ENCODE data around the gene MTF1.

Gene MTF1

DNA sequence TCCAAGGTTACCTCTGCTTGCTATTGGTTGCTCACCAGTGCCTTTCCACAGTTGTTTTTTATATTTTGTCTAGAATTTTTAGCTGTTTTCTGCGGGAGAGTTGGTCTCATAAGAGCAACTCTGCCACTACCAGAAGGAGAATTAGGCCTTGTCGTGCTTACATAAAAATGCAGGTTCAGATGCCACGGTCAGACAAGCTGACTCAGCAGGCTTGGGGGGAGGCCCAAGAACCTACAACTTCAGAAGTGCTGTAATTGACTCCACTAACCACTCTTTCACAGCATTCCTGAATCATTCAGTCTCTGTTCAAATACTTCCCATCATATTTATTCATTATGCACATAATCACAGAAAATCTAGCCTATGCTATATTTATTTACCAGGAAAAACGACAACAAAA is 28.3 kb downstream of the MTF1 start:
- DNase-seq (ENCODE audit: low read depth in 2 of 2), result no peak

GRCh38 chr1:37828410-37829074 is 30.9 kb downstream of the MTF1 start:
- no peak for DNase-seq (ENCODE audit: low read depth in 2 of 2)

- DNase-seq (ENCODE audit: low read depth in 2 of 2), result no peak
Observed at GRCh38 chr1:37825506-37825905, 33.9 kb downstream of the MTF1 start.

GRCh38 chr1:37824001-37824400 is 35.4 kb downstream of the MTF1 start:
- DNase-seq (ENCODE audit: low read depth in 2 of 2), result no peak

DNA sequence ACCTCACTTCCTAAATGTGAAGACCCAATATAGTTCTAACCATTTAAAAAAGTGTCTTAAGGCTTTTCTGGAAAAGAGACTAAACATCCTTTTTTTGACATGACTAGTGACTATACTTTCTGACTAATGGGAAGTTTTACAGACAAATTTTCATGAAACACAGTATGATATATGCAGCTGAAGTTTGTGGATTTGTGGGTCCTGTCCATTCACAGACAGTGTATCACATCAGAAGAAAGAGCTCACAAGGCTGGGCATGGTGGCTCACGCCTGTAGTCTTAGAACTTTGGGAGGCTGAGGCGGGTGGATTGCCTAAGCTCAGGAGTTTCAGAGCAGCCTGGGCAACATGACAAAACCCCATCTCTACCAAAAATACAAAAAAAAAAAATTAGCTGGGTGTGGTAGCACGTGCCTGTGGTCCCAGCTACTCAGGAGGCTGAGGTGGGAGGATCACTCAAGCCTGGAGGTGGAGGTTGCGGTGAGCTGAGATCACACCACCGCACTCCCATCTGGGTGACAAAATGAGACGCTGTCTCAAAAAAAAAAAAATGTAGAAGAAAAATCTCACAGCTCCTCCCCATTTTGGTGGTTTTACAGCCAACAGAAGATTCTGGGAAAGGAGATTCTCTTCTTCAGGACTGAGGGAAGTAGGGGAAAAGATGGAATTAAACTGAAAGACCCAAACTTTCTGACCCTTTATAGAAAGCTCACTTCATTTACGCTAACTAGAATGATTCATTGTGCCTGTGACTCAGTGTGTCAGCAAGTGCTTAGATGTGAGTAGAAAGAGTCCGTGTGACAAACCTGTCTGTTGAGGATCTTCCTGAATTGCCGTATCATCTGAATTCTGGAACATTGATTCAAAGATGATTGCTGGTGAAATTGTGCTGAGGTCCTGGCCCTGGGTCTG is 36.2 kb downstream of the MTF1 start:
- no peak for DNase-seq (ENCODE audit: low read depth in 2 of 2)

- DNase-seq (ENCODE audit: low read depth in 2 of 2), result no peak
Observed at GRCh38 chr1:37821481-37821880, 37.9 kb downstream of the MTF1 start.

DNA sequence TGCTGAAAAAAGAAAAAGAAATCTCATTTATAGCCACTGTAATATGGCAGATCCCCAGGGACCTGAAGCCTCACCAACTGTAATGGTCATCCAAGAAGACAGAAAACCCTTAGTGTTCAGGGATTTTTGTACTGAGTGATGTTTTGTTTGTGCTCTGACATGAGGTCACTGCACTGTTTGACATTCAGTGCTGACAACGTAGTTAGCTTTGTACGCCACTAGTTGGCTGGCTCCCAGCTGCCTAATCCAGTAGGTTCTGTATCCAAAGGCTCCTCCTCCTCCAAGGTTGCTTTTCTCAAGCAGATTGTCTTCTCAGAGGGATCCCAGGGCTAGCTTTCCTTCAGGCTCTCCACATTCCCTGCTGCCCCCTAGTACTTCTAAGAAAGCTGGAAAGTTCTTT is 41.9 kb downstream of the MTF1 start:
- DNase-seq (ENCODE audit: low read depth in 2 of 2), result no peak

- no peak for DNase-seq (ENCODE audit: low read depth in 2 of 2)
Observed at GRCh38 chr1:37814252-37814651, 45.1 kb downstream of the MTF1 start.

DNA sequence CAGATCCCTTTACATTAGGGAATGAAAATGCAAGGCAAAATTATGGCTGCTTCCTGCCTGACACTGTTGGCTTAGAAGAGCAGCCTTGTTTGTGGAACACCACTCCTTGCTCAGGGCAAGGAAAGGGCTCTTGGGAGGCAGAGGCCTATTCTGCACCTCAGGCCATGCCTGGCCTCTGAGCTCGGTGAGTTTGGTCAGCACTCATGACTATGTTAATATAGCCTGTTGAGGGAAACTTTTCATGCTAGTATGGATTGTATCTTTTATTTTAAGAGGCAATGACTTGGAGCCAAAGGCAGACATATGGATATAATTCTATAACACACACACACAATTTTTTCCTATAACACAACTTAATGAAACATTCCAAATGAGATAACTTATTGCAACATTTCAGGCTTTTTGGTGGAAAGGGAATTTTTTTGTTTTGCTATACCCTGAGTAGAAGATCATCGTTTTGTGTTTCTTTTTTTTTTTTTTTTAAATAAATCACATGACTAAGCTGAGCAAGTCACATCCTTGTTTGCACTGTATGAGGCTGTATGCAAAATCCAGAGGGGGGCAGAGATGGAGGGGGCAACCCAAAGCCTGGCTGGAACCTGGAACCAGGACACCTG is 45.8 kb downstream of the MTF1 start:
- no peak for DNase-seq (ENCODE audit: low read depth in 2 of 2)

GRCh38 chr1:37811027-37811655 is 48.3 kb downstream of the MTF1 start:
- peak; percentile 54 to 60 for DNase-seq (ENCODE audit: low read depth in 2 of 2)

- DNase-seq (ENCODE audit: low read depth in 2 of 2), result no peak
Observed at GRCh38 chr1:37809942-37810341, 49.5 kb downstream of the MTF1 start.

- peak; percentile 29 to 34 for DNase-seq (ENCODE audit: low read depth in 2 of 2)
Observed at GRCh38 chr1:37808369-37809319, 50.7 kb downstream of the MTF1 start.

DNA sequence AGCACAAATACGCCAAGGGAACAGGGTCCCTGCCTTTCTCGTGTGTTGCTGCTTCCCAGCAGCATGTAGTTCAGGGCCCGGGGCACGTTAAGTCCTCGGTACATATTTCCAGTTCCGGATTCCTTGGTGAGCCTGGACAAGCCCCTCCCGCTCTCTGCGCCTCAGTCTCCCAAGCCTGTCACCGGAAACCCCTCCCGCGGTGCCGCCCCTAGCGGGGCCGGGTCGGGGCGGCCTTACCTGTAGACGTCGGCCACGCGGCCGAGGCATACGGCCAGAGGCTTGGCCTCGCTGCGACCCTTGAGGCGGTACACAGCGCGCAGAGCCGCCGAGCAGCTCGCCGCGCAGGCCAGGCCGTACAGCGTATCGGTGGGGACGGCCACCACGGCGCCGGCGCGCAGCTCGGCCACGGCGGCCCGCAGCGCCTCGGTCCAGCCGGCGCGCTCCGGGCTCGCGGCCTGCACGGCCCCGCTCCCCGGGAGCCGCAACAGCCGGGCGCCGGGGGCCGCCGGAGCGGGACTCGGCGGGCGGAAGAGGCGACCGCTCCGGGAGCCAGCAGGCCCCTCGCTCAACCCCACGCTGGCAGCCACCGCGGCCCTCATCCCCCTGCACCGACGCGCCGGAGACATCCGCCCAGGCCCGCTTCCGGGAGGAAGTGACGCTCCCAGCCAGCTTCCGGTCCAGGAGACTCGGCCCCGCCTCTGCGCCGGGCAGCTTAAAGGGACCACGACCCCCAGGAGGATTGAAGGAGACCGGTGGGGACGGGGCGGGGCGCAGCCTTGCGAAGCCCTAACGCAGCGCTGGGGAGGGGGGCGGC is 51.6 kb downstream of the MTF1 start, which contains the start of the genes C1orf122 and YRDC:
TSS of gene C1orf122 (plus strand) at position 236 of the 814 bp plus-strand sequence. CDS start 615 bp downstream, outside the sequence.
TSS of gene YRDC (minus strand) at position 654 of the 814 bp plus-strand sequence. CDS start at position 626, 28 bp downstream.
- DNase-seq (ENCODE audit: low read depth in 2 of 2), result peak; percentile 88 to 93

GRCh38 chr1:37807220-37807554 is 52.2 kb downstream of the MTF1 start:
- no peak for DNase-seq (ENCODE audit: low read depth in 2 of 2)

DNA sequence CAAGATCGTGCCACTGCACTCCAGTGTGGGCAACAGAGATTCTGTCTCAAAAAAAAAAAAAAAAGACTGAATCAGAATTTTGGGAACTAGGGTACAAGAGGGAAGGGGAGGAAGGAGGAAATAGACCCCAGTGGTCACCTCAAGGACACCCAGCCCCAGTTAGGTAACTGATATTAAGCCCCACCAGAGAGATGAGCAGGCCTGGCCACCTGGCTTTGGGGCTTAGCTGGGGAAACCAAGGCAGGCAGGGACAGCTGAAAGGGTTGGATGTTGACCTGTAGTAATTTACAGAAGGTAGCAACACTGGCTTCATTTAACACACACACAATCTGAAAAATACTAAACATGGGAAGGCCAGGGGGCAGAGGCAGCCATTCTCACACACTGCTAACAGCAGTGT is 57.0 kb downstream of the MTF1 start:
- no peak for DNase-seq (ENCODE audit: low read depth in 2 of 2)

DNA sequence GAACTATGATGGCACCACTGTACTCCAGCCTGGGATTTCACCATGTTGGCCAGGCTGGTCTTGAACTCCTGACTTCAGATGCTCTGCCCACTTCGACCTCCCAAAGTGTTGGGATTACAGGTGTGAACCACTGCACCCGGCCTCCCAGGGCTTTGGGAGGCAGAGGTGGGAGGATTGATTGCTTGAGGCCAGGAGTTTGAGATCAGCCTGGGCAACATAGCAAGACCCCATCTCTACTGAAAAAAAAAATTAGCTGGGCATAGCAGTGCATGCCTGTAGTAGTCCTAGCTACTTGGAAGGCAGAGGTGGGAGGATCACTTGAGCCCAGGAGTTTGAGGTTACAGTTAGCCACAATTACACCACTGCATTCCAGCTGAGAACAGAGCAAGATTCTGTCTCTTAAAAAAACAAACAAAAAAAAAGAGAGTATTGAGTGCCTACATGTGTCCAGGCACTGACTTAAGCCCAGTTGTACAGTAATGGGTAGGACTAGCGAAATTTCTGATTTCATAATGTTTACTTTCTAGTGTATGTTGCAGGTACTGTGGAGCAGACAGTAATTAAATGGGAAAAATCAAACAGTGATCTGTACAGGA is 61.5 kb downstream of the MTF1 start:
- no peak for DNase-seq (ENCODE audit: low read depth in 2 of 2)

GRCh38 chr1:37795340-37796125 is 63.9 kb downstream of the MTF1 start:
- DNase-seq (ENCODE audit: low read depth in 2 of 2), result peak in 1 of 2 donors; percentile 47

GRCh38 chr1:37794372-37795339 is 64.7 kb downstream of the MTF1 start:
- no peak for DNase-seq (ENCODE audit: low read depth in 2 of 2)
